DND-41 (cell line): ENCODE measurements around the gene SARM1.
A peak's percentile ranks its signal among the peaks of the same experiment; 100 is the strongest.
"Not testable (repeated sequence)": the region's sequence is repeated elsewhere in the genome, so short reads cannot be mapped to it uniquely, and the experiment has no call there.

ENCODE experiments used
- ATAC-seq: fragments of 200-7000 bp; cut with Tn5 transposase; 3 replicates; pipeline ENCODE4 v1.9.1; 2021; ENCODE audit warnings: low read depth; ENCODE audit not compliant: insufficient read depth
- DNase-seq: peaks from one replicate; pipeline ENCODE4 v3.0.0-alpha.2; 2020
- H2AFZ ChIP-seq: 2 replicates; pipeline ENCODE4 v1.6.0; 2012; ENCODE audit warnings: low read depth, low read length
- H3K27ac ChIP-seq: 2 replicates; pipeline ENCODE4 v1.5.1; 2012; ENCODE audit warnings: low read length, inconsistent platforms
- H3K27me3 ChIP-seq: fragments of 200-600 bp; sonication (generic); 2 replicates; pipeline ENCODE4 v1.6.0; 2012; ENCODE audit warnings: low read length, mild to moderate bottlenecking, inconsistent platforms; ENCODE audit not compliant: insufficient read depth, poor library complexity
- H3K36me3 ChIP-seq: 2 replicates; pipeline ENCODE4 v1.5.1; 2012; ENCODE audit warnings: low read length, inconsistent platforms; ENCODE audit not compliant: insufficient read depth
- H3K4me1 ChIP-seq: 2 replicates; pipeline ENCODE4 v1.5.1; 2012; ENCODE audit warnings: mild to moderate bottlenecking, low read length; ENCODE audit not compliant: insufficient read depth
- H3K4me2 ChIP-seq: 2 replicates; pipeline ENCODE4 v1.6.0; 2012; ENCODE audit warnings: mild to moderate bottlenecking, moderate library complexity, low read length, inconsistent platforms; ENCODE audit not compliant: insufficient read depth
- H3K4me3 ChIP-seq, 2 experiments: fragments of 200-600 bp in 1 of 2; shearing (Covaris generic) in 1 of 2; 2 replicates each; pipeline ENCODE4 v1.5.1; 2012 to 2016; ENCODE audit warnings: inconsistent platforms in 2 of 2, low read length in 2 of 2, mild to moderate bottlenecking in 2 of 2, low read depth in 1 of 2, moderate library complexity in 1 of 2
- H3K79me2 ChIP-seq: 2 replicates; pipeline ENCODE4 v1.6.0; 2012; ENCODE audit warnings: low read length, inconsistent platforms; ENCODE audit not compliant: insufficient read depth
- H3K9ac ChIP-seq: 2 replicates; pipeline ENCODE4 v1.6.0; 2012; ENCODE audit warnings: low read depth, mild to moderate bottlenecking, inconsistent platforms, low read length, moderate library complexity
- H3K9me3 ChIP-seq: 2 replicates; pipeline ENCODE4 v1.5.1; 2012; ENCODE audit warnings: low read length, moderate library complexity, mild to moderate bottlenecking, inconsistent platforms; ENCODE audit not compliant: insufficient read depth, severe bottlenecking
- H4K20me1 ChIP-seq: 2 replicates; pipeline ENCODE4 v1.6.0; 2012; ENCODE audit warnings: low read length; ENCODE audit not compliant: insufficient read depth
- CTCF ChIP-seq: IDR thresholded peaks from 2 replicates; pipeline ENCODE4 v1.5.1; 2012; ENCODE audit warnings: borderline replicate concordance, low read length, moderate library complexity, mild to moderate bottlenecking; ENCODE audit not compliant: poor library complexity, severe bottlenecking; ENCODE audit errors: extremely low read depth
- EZH2 ChIP-seq: IDR thresholded peaks from 3 replicates; pipeline ENCODE4 v1.6.1; 2012; ENCODE audit warnings: borderline replicate concordance, low read depth, mild to moderate bottlenecking, moderate library complexity, low read length, inconsistent platforms; ENCODE audit not compliant: severe bottlenecking

Gene SARM1

GRCh38 chr17:28335201-28335958 lies 36.1 kb upstream of the SARM1 start, which contains the start of the genes IFT20 and TNFAIP1:
Gene IFT20 (minus strand): TSS chr17:28335472. CDS start chr17:28331985, 3,487 bp downstream.
Gene TNFAIP1 (plus strand): TSS chr17:28335761. CDS start chr17:28339522, 3,761 bp downstream.
- Histone ChIP-seq H3K79me2 (peaks cover 61% of the 10 kb centered on the region), H3K4me1 (peaks cover 45% of the 10 kb centered on the region), H3K27ac (peak within 1 kb of the TSS; percentile 73), H4K20me1 (no peaks in the 10 kb centered on the region; the same call in none of the 2 replicates), H3K36me3 (peaks cover 16% of the 10 kb centered on the region), H2AFZ (peak within 1 kb of the TSS; percentile 85), H3K9ac (peak within 1 kb of the TSS; percentile 73), H3K27me3 (no peaks in the 10 kb centered on the region), H3K9me3 (no peaks in the 10 kb centered on the region), H3K4me3 (peak within 1 kb of the TSS; percentile 80 to 91), H3K4me2 (peak within 1 kb of the TSS; percentile 95)
- peak; percentile 97 for ATAC-seq
- DNase-seq: peak; percentile 99
- TF ChIP-seq CTCF (no peak), EZH2 (no peak)

- Histone ChIP-seq H3K79me2 (peaks cover 61% of the 10 kb centered on the region), H3K27ac (peak overlapping the region; percentile 73)
- peak; percentile 45 for DNase-seq
These were observed 35.3 kb upstream of the SARM1 start for GRCh38 chr17:28335959-28336871.

GRCh38 chr17:28338056-28338768 lies 33.3 kb upstream of the SARM1 start:
- Histone ChIP-seq H3K4me2 (no peak overlapping the region), H3K79me2 (peaks cover 56% of the 10 kb centered on the region), H4K20me1 (peaks cover 3% of the 10 kb centered on the region; the same call in 1 of the 2 replicates), H3K4me3 (no peak overlapping the region), H3K9ac (no peak overlapping the region), H3K27me3 (no peaks in the 10 kb centered on the region), H2AFZ (no peak overlapping the region), H3K27ac (no peak overlapping the region), H3K4me1 (peaks cover 38% of the 10 kb centered on the region), H3K36me3 (peaks cover 29% of the 10 kb centered on the region), H3K9me3 (no peaks in the 10 kb centered on the region)
- DNase-seq (no peak), ATAC-seq (no peak)
- TF ChIP-seq EZH2 (no peak), CTCF (no peak)

More at GRCh38 chr17:28335959-28336871, 35.3 kb upstream of the SARM1 start:
- H3K9me3 ChIP-seq: no peaks in the 10 kb centered on the region
- peaks cover 13% of the 10 kb centered on the region for H3K36me3 ChIP-seq
- ATAC-seq: no peak; the same call in 2 of the 3 replicates
- no peaks in the 10 kb centered on the region for H3K27me3 ChIP-seq
- H3K4me1 ChIP-seq: peaks cover 45% of the 10 kb centered on the region
- peak overlapping the region; percentile 87 for H3K4me2 ChIP-seq
- H4K20me1 ChIP-seq: no peaks in the 10 kb centered on the region; the same call in none of the 2 replicates
- H2AFZ ChIP-seq: peak overlapping the region; percentile 84
- peak overlapping the region; percentile 73 for H3K9ac ChIP-seq
- peak overlapping the region; percentile 80 to 91 for H3K4me3 ChIP-seq
- TF ChIP-seq EZH2 (no peak), CTCF (no peak)

- H3K4me2 ChIP-seq, ATAC-seq, H3K27me3 ChIP-seq, H3K9me3 ChIP-seq, DNase-seq, H3K27ac ChIP-seq, H2AFZ ChIP-seq, H3K4me3 ChIP-seq, H3K9ac ChIP-seq, H4K20me1 ChIP-seq: not testable (repeated sequence)
- H3K79me2 ChIP-seq: peaks cover 52% of the 10 kb centered on the region
- peaks cover 32% of the 10 kb centered on the region for H3K4me1 ChIP-seq
- H3K36me3 ChIP-seq: peaks cover 33% of the 10 kb centered on the region
These were observed 32.7 kb upstream of the SARM1 start for GRCh38 chr17:28338769-28339212.
